Stimulated activated CD4-positive, alpha-beta T cell treated with anti-CD3 and anti-CD28 coated beads, Interleukin-1b, Interleukin-23, amount 100 ng/mL, for 1 hour (primary cell): ENCODE measurements around the gene ERI2.
"Not testable (repeated sequence)": the region's sequence is repeated elsewhere in the genome, so short reads cannot be mapped to it uniquely, and the experiment has no call there.

ENCODE experiments used
- DNase-seq, 2 donors: peaks; one replicate each; pipeline ENCODE4 v3.0.0-alpha.2; 2020; ENCODE audit warnings: low read depth in 2 of 2

Gene ERI2

DNA sequence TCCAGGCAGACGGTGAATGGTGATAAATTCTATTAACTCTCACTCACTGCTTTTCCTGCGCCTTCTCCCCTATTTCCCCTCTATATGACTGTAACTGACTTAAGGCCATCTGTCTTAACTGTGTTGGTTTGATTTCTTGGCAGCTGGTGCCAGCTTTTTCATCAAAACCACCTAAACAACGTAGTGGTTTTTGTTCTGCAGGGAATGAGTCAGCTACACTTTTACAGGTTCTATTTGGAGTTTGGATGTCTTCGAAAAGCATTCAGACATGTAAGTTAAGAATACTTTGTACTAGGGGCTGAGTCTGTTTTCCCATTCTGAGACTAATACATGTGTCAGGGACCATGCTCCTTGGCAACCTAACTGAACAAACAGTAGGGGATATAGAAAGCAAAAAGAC is 8.5 kb upstream of the ERI2 start:
- no peak for DNase-seq

DNA sequence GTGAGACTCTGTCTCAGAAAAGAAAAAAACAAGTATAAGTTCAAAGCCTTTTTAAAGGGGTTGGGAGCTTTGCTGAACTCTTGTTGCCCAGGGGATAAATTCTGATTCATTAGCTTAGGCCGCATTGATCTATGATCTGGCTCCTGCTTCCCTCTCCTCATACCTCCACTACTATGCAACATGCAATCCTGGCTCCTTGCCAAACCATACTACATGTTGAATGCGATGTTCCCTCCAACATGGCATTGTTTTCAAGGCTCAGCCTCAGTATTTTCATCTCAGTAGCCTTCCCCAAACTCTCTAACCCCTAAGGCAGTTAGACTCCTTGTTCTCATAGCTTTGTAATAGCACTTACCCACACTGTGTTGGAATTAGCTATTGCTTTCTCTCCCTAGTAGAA is 6.2 kb upstream of the ERI2 start:
- DNase-seq: no peak

DNA sequence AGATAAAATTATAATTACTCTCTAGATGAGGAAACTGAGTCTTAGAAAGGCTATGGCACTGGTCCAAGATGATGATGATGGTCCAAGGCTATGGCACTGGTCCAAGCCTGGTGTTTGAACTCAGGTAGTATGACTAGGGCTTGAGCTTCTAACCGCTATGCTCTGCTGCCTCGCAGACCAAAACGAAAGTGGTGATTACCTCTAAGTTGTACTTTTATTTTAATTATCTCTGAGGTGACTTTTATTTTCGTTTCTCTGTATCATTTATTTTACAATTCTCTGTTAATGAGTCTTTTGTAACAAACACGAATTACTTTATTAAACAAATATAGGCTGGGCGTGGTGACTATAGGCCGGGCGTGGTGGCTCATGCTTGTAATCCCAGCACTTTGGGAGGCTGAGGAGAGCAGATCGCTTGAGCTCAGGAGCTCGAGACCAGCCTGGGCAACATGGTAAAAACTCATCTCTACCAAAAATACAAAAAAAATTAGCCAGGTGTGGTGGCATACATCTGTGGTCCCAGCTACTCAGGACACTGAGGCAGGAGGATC is 5.7 kb upstream of the ERI2 start:
- no peak for DNase-seq

DNA sequence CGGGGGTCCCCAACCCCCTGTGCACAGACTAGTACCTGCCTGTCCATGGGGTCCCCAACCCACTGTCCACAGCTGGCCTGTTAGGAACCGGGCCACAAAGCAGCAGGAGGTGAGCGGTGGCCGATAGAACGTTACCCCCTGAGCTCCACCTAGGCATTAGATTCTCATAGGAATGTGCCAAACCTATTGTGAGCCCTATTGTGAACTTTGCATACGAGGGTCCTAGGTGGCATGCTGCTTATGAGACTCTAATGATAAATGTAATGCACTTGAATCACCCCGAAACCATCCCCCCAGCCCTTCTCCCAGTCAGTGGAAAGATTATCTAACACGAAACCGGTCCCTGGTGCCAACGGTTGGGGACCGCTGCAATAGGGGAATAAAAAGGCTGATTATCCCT is 1.6 kb upstream of the ERI2 start:
- DNase-seq: no peak

DNA sequence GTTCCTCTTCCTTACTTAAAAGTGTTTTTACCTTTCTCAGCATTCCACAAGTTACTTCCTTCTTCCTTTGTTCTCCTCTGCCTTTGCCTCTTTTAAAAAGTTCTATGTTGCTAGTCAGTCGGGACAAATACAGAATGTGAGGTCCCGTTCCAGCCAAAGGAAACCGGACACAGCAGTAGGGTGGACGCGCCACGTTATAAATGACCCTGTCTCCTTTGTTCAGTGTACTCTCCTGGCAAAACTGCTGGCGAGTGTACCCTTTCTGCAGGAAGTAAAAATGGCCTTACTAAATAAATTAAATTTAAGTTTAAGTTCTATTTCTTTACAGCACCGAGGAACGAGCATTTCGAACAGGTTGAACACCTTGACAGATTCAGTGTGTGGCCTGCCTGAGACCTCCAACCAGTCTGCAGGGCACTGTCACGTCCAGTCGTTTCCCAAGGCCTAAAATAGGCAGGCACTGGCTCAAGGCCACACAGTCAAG is 546 bp downstream of the ERI2 start:
- DNase-seq: not testable (repeated sequence)

DNA sequence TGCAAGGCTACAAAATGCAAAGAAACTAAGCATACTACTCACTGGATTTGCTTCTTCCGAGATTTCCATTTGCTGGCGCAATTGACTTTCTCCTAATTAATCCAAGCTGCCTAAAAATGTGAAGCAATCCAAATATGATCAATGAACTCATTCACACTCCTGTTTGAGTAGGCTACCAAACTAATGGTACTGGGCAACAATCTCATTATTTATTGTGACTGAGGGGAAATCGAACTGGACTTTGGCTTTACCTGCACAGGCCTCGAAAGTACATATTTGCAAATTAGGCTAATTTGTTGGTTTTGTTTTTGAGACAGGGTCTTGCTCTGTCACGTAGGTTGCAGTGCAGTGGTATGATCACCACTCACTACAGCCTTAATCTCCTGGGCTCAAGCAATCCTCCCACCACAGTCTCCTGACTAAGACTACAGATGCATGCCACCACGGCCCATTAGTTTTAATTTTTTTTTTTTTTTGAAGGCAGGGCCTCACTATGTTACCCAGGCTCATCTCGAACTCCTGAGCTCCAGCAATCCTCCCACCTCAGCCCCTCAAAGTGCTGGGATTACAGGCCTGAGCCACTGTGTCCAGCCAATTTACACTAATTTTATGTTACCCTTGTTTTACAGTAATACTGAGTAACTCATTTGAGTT is 2.6 kb downstream of the ERI2 start:
- no peak for DNase-seq

DNA sequence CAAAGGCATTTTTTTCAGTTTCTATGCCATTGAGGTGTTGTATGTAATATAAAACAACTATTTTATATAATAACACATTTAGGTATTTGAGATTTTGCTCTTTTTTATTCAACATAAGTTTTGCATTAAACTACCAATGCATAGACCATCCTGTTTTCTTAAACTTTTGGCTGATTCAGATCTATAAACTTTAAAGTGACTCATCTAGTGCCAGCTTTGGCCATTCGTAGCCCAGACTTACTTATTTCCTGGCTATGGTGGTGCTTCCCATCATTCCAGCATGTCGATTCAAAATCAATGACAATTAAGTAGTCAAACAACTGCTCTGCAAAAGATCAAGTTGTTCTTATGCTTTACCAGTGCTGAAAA is 3.1 kb downstream of the ERI2 start:
- no peak for DNase-seq

DNA sequence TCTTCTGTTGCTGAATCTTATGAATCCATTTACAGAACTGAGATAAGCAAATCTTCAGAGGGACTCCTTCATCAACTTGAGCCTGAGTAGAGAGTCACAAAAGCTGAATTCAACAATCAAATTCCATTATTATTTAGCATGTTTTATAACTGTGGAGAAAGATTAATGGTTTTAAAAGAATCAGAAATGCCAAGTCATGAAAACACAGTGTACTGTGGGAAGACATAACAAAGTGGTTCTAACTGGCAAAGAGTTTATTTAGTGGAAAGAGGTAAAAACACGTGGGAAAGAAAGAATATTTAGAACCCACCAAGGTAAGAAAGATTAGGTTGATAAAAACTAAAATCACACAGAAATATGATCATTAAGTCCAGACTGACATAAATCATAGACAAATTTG is 5.0 kb downstream of the ERI2 start:
- no peak for DNase-seq

DNA sequence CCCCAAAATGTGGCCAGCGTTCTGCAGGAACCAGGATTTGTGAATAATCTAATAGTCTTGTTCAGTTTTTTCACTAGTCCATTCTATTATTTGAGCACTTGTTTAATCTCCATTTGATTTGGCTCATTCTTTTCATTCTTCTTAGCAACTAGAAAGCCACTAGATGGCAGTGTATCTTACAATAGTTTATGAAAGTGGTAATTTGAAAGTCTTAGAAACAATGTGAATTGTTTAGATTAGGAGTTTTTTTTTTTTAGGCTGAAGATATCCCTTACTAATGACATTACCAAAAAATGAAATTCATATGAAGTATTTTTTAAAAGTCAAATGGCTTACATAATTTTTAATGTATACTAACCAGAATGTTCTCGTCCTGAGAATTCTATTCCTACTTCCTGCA is 6.7 kb downstream of the ERI2 start:
- DNase-seq: no peak

DNA sequence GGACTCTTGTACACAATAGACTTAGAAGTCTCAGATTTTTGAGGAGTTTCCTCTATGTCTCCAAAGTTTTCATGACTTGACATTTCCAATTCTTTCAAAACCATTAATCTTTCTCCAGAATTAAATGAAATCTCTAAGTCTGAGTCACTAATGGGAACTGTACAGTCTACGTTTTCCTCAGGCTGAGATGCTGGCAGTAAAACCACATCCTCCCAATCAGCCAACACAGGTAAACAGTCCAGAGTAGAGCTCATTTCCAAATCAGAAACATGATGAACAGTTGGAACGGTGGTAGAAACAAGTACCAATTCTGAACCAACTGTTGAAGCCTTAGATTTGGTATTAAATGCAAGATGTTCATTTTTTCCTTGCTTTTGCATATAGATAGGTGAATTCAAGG is 7.9 kb downstream of the ERI2 start:
- DNase-seq: no peak

DNA sequence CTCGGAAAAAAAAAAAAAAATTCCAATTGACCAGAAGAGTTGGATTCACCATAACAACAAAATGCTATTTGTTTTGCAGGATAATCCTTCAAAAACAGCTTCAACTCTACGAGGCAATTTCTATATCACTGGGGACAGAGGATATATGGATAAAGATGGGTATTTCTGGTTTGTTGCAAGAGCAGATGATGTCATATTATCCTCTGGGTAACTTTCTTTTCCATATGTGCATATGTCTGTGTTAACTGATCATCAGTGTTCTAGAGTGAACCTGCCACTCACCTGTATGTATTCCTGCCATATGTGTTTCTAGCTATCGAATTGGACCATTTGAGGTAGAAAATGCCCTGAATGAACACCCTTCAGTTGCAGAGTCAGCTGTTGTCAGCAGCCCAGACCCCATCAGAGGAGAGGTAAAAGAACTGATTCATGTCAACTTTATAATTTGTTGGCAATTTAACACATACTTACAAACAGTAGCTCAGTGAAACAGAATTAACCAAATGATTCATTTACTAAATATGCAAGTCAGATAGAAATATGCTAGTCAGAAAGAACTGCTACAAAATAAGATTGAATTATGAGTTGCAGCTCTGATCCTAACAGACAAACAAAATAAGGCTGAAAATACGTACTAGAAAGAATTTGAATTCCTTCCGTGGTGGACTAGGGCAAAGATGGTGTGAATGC is 14.2 kb downstream of the ERI2 start:
- DNase-seq: no peak

DNA sequence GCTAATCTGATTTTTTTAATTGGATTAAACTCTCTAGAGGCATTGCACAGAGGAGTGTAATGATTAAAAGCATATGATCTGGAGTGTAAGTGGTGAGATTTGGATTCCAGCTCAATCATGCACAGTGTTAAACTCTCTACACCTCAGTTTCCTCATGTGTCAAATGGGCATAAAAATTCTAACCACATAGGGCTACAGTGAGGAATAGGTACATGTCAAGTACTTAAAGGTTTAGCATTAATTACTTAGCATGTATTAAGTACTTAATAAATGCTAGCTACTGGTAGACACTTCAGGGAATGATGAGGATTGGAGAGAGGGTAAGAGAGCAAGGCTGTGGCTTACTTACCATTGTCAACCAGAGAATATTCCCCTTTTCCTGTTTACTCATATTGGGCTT is 17.1 kb downstream of the ERI2 start:
- no peak for DNase-seq

DNA sequence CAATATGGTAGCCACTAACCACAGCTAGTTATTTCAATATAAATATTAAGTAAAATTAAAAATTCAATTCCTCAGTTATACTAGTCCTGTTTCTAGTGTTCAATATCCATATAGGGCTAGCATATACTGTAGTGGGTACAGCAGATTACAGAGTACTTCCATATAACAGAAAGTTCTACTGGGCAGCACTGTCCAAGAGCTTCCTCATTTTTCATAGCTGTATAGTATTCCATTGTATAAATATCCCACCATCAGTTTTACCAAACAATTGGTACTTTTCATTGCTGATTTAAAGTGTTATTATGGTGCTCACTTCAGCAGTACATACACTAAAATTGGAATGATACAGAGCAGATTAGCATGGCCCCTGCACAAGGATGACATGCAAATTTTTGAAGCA is 22.1 kb downstream of the ERI2 start:
- no peak for DNase-seq

DNA sequence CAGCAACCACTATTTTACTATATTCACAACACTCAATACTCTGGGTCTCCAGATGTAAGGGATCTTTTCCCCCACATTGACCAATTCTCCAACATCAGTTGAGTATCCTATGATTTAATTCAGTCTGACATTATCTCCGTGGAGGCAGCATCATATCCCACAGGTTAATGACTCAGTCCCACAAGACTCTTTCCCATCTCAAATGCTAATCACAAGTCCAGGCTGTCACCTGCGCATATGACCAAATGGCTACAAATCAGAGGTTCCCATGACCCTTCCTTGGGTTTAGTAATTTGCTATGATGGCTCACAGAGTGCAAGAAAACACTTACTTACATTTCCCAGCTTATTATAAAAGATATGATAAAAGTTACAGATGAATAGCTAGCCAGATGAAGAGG is 23.8 kb downstream of the ERI2 start:
- DNase-seq: no peak

DNA sequence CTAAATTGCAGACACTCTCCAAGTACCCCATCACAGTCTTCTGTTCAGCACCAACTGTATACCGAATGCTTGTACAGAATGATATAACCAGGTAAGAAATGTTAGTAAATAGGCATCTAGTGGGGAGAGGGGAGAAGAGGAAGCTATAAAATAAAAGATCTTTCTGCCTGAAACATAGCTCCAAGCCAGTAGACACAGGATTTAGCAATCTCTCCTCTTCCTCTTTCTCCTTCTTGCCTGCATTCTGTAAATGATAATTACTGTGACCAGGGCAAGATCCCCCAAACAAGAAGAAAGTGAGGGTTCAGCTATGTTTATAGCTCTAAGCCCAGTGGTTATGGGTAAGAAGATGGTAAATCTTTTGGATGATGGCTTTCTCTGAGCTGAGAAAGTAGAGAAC is 24.6 kb downstream of the ERI2 start:
- no peak for DNase-seq

DNA sequence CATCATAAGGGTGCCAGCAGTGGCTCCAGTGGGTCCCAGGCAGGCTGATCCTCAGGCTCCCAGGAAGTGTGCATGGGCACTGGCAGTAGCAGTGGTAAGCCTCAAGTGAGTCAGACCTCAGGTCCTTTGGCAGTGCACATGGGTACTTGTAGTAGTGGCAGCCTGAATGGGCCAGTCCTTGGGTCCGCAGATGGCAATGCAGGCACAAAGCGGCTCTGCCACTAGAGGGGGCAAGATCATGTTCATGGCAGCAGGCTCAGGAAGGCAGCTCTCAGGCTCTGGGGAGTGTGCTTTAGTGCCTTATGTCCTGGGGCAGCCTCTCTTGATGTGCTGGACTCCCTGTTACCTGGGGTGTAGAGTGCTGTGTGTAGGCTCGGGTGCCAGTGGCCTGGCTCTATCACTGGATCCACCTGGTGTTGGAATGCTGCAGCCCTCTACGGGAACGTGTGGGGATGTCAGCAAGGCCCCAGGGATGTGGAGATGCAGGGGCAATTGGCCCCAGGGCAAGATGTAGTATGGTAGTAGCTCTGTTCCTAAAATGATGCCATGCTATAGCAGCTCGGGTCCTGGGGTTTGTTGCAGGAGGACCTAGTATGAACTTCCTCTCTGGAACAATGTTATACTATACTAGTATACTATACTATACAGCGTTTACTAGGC is 31.4 kb downstream of the ERI2 start:
- DNase-seq: peak; percentile 1 to 12

DNA sequence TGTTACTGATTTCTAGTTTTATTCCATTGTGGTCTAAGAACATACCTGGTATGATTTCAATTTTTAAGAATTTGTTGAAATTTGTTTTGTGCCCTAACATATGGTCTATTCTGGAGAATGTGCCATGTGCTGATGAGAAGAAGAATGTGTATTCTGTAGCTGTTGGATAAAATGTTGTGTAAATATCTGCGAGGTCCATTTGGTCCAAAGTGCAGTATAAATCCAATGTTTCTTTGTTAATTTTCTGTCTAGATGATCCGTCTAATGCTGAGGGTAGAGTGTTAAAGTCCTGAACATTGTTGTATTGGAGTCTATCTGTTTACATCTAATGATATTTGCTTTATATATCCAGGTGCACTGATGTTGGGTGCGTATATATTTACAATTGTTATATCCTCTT is 32.6 kb downstream of the ERI2 start:
- no peak for DNase-seq

DNA sequence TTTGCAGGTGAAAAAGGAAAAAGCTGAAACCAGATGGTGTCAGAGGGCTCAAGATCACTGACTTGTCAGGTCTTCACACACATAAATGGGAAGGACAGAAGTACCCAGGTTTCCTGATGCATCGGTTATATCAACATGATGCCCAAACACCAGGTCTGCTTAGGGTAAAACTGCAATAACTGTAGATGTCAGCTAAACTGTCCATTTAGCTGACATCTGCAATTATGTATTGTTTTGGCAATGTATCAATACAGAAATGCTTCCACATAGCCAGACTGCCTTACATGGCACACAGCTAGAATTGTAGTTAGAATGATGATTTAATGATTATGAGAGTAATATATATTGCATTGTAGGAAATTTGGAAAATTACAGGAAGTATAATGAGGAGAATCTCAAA is 37.5 kb downstream of the ERI2 start:
- DNase-seq: no peak

DNA sequence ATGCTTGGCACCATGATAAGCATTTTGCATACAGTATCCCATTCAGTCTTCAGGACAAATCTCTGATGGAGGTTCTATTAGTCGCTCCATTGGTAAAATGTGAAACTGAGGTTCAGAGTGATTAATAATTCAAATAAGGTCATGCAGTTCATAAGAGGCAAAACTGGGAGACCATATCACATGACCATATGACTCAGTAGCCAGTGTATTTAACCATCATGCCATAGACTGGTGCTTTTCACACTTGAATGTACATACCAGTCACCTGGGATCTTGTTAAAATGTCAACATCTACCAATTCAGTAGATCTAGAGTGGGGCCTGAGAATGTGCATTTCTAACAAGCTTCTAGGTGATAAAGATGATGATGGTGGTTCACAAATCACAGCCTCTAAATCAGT is 38.2 kb downstream of the ERI2 start:
- no peak for DNase-seq

DNA sequence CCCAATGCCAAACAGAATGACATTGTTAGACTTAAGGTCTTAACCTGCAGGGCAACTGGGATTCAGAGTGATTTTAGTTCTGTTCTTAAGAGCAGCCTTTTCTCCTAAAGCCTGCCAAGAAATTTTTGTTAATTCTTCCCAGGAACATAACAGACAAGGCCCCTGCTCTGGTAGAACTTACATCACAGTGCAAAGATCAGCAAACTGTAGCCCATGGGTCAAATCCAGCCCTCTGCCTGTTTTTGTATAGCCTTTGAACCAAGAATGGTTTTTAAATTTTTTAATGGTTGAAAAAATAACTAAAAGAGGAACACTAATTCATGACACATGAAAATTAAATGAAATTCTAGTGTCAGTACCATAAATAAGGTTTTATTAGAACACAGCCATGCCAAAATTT is 38.7 kb downstream of the ERI2 start:
- DNase-seq: no peak

DNA sequence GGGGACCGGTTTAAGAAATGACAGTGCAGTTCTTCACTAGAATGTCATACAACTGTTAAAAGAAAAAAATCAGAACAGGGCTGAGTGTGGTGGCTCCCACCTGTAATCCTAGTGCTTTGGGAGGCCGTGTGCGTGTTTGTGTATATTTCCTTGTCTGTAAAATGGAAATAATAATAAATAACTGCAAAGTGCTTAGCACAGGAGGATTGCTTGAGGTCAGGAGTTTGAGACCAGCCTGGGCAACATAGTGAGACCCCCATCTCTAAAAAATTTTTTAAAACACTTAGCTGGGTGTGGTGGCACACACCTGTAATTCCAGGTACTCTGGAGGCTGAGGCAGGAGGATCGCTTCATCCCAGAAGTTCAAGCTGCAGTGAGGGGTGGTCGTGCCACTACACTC is 40.0 kb downstream of the ERI2 start:
- DNase-seq: no peak

DNA sequence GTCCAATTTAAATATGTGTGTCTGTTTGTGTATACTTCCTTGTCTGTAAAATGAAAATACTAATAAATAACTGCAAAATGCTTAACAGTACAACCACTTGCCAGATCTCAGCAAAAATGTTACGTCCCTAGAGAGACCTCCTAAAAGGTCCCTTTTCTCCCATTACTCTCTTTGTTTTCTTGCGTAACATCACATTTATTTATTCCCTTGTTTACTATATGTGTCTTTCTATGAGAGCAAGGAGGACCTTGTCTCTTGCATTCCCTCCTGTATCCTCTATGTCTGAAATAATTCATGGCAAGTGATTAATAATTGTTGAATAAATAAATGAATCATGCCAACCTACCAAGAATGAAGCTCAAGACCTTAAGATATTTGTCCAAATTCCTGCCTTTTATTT is 40.5 kb downstream of the ERI2 start:
- no peak for DNase-seq

DNA sequence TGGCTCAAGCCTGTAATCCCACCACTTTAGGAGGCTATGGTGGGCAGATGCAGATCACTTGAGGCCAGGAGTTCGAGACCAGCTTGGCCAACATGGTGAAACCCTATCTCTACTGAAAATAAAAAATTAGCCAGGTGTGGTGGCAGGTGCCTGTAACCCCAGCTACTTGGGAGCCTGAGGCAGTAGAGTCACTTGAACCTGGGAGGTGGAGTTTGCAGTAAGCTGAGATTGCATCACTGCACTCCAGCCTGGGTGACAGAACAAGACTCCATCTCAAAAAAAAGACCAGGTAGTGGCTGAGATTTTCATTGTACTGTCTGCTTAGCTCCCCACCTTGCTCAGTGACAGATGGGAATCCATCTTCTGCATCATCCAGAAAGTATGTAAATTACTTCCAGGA is 41.8 kb downstream of the ERI2 start:
- not testable (repeated sequence) for DNase-seq
